ENCODE data around the gene TEAD1.

Gene TEAD1

DNA sequence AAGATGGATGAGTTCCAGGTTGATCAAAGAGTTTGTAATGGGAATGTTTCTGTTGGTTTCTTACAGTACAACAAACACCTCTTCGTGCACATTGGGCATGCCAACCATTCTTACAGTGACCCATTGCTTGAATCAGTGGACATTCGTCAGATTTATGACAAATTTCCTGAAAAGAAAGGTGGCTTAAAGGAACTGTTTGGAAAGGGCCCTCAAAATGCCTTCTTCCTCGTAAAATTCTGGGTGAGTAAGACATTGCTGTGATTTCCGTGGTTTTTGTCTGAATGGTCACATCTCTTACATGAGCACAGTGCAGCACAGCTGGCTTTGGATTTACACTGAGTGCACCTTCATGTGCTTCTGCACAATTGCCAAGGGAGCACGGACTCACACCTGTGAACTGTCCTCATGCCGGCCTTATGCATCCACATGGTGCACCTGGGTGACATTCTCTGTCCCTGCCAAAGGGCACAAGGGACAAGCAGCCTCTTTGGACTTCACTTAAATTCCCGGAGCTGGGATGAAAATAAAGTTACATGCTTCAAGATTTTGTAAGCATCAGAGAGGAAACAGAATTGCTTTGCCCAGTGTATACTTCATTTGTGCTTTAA, 227.8 kb downstream of the TEAD1 start:
- no peak for DNase-seq (ENCODE audit: low read depth in 1 of 2, low spot score in 1 of 2)
- H3K27ac ChIP-seq (replicated peaks), result no peak overlapping the region
- no peaks in the 10 kb centered on the region for H3K27me3 ChIP-seq (ENCODE audit: insufficient read depth, poor library complexity, severe bottlenecking)
- no peak for TF ChIP-seq SPI1 (IDR thresholded peaks at IDR 0.05; ENCODE audit: borderline replicate concordance, low read depth)
- no peak for TF ChIP-seq CTCF (IDR thresholded peaks at IDR 0.05; ENCODE audit: insufficient read depth, low read length)
- no peak for TF ChIP-seq POLR2AphosphoS5 (IDR thresholded peaks at IDR 0.05; ENCODE audit: low read depth)
- TF ChIP-seq GABPA (IDR thresholded peaks at IDR 0.05; ENCODE audit: low read depth), result no peak
- no peak for TF ChIP-seq REST (IDR thresholded peaks at IDR 0.05; ENCODE audit: insufficient replicate concordance, low read depth)
- no peak overlapping the region for H3K4me3 ChIP-seq (replicated peaks; ENCODE audit: insufficient read depth, low read length)

- TF ChIP-seq POLR2AphosphoS5 (IDR thresholded peaks at IDR 0.05; ENCODE audit: low read depth) (no peak), CTCF (IDR thresholded peaks at IDR 0.05; ENCODE audit: insufficient read depth, low read length) (no peak), REST (IDR thresholded peaks at IDR 0.05; ENCODE audit: insufficient replicate concordance, low read depth) (no peak), SPI1 (IDR thresholded peaks at IDR 0.05; ENCODE audit: borderline replicate concordance, low read depth) (no peak), GABPA (IDR thresholded peaks at IDR 0.05; ENCODE audit: low read depth) (no peak)
- H3K27me3 ChIP-seq (ENCODE audit: insufficient read depth, poor library complexity, severe bottlenecking), result no peaks in the 10 kb centered on the region
- no peak overlapping the region for H3K4me3 ChIP-seq (replicated peaks; ENCODE audit: insufficient read depth, low read length)
- no peak overlapping the region for H3K27ac ChIP-seq (replicated peaks)
- no peak for DNase-seq (ENCODE audit: low read depth in 1 of 2, low spot score in 1 of 2)
Observed at GRCh38 chr11:12902791-12903486, 228.7 kb downstream of the TEAD1 start.

DNA sequence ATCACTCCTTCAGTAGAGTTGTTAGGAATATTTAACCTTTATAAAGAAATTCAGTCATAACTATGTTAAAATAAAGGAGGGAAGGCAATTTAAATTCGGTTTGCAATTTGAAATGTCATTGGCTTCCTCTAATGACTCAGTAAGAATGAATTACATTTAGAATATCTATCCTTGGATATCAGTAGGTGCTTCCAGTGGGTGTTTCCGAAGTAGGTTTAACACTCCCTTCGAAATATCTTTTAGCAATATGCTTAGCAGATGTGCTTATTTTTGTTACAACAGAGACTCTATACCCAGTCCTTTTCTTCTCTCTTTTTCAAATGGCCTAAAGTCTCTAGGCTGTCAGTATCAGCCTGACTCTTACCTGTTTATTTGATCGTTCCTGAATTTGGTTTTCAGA, 231.2 kb downstream of the TEAD1 start:
- DNase-seq (ENCODE audit: low read depth in 1 of 2, low spot score in 1 of 2), result no peak
- Histone ChIP-seq H3K27me3 (ENCODE audit: insufficient read depth, poor library complexity, severe bottlenecking) (no peaks in the 10 kb centered on the region), H3K27ac (replicated peaks) (no peak overlapping the region), H3K4me3 (replicated peaks; ENCODE audit: insufficient read depth, low read length) (no peak overlapping the region)
- no peak for TF ChIP-seq CTCF (IDR thresholded peaks at IDR 0.05; ENCODE audit: insufficient read depth, low read length)
- no peak for TF ChIP-seq SPI1 (IDR thresholded peaks at IDR 0.05; ENCODE audit: borderline replicate concordance, low read depth)
- no peak for TF ChIP-seq POLR2AphosphoS5 (IDR thresholded peaks at IDR 0.05; ENCODE audit: low read depth)
- no peak for TF ChIP-seq GABPA (IDR thresholded peaks at IDR 0.05; ENCODE audit: low read depth)
- TF ChIP-seq REST (IDR thresholded peaks at IDR 0.05; ENCODE audit: insufficient replicate concordance, low read depth), result no peak
